Heart right ventricle (tissue), 16 donors: Measurements from ENCODE around the gene CIPC. TPM values are rescaled to one million over a fixed set of nuclear protein-coding genes. Genes with fewer than 3 reads are reported as not detected.

Experiments
- ATAC-seq, 8 donors: fragments of 200-7000 bp; cut with Tn5 transposase; one replicate each; pipeline ENCODE4 v1.9.1; 2020; ENCODE audit warnings: mild to moderate bottlenecking in 8 of 8, moderate library complexity in 8 of 8, moderate number of reproducible peaks in 1 of 8
- DNase-seq, 2 donors: peaks; one replicate each; pipeline ENCODE4 v3.0.0-alpha.2; 2020
- H3K27ac ChIP-seq, 10 donors: fragments of 200-600 bp; sonication (generic) in 2 of 10; one replicate each; pipeline versions ENCODE4 v1.5.0 to v1.8.0; 2020 to 2022; ENCODE audit warnings: mild to moderate bottlenecking in 3 of 10
- H3K27me3 ChIP-seq, 7 donors: fragments of 200-600 bp; one replicate each; pipeline ENCODE4 v1.8.0; 2021 to 2022; ENCODE audit warnings: mild to moderate bottlenecking in 2 of 7
- H3K36me3 ChIP-seq, 9 donors: fragments of 200-600 bp; sonication (generic) in 1 of 9; one replicate each; pipeline versions ENCODE4 v1.5.0 to v1.8.0; 2020 to 2022; ENCODE audit warnings: mild to moderate bottlenecking in 2 of 9
- H3K4me1 ChIP-seq, 9 donors: fragments of 200-600 bp; sonication (generic) in 1 of 9; one replicate each; pipeline versions ENCODE4 v1.5.0 to v1.8.0; 2020 to 2022; ENCODE audit warnings: mild to moderate bottlenecking in 4 of 9
- H3K4me3 ChIP-seq, 10 donors: fragments of 200-600 bp; sonication (generic) in 2 of 10; one replicate each; pipeline versions ENCODE4 v1.5.0 to v1.8.0; 2020 to 2022; ENCODE audit warnings: mild to moderate bottlenecking in 7 of 10, moderate library complexity in 2 of 10
- H3K9me3 ChIP-seq, 11 donors: fragments of 200-600 bp in 10 of 11; sonication (generic) in 2 of 11; one replicate each; pipeline versions ENCODE4 v1.5.0 to v1.8.0; 2013 to 2022; ENCODE audit warnings: mild to moderate bottlenecking in 2 of 11, control low read depth in 1 of 11, moderate library complexity in 1 of 11
- CTCF ChIP-seq, 9 donors: fragments of 200-600 bp; sonication (generic) in 2 of 9; IDR thresholded peaks; one replicate each; pipeline versions ENCODE4 v1.5.0 to v1.8.0; 2021 to 2022; ENCODE audit warnings: antibody characterized with exemption in 9 of 9, mild to moderate bottlenecking in 5 of 9, moderate library complexity in 1 of 9
- WGBS, 2 donors: extraction: QIAGEN DNeasy Blood & Tissue Kit; methylation state at CpG; one replicate each; pipeline ENCODE4 v1.1.7; 2013; ENCODE audit warnings: inconsistent platforms in 1 of 2; 5-methylcytosine and 5-hydroxymethylcytosine counted together
- intact Hi-C, 10 donors: fragments of 100-400 bp; cut with DNase I; formaldehyde crosslinking; loops; one replicate each; pipeline versions ENCODE4 v1.11.1 to v1.14.2; 2022
- polyA plus RNA-seq, 2 donors: library from polyadenylated mRNA; stranded (reverse); fragments of 200-250 nt; gene quantifications; one replicate each; pipeline ENCODE4 v1.2.3, GENCODE V29; 2013
- total RNA-seq, 10 donors: library from RNA; stranded (reverse); fragmentation: NEBNext Ultra II Directional in 3 of 10; extraction: Animal tissue kit (Norgen Biotek cat#: 25700) in 3 of 10; gene quantifications; one replicate each; pipeline versions ENCODE4 v1.2.1 to v1.2.4, GENCODE V29; 2021 to 2023
- donor health status: Arrhythmogenic right ventricular cardiomyopathy.
- donor health status: ischemic (EF 13 %, LVEDD 7.1; RV severe dilation, severe dysfunction).
- donor health status: healthy with polysubstance abuse.
- donor health status: DM: no; HTN: yes; CAD: no.
- donor health status: DM: no; HTN: no; CAD: no.
- donor health status: ischemic (EF 25% LVEDD 6.9; RV normal size, moderate dysfunction).
- donor health status: ischemic (EF 25% LVEDD 5.7; RV mildly dilated, moderate dysfunction).
- donor health status: healthy.
- donor health status: DM: yes; HTN: yes; CAD: no.
- donor health status: Ischemic cardiomyopathy.
- donor health status: ischemic (EF 35%, LVEDD 5.7; RV mildly dilated, moderate dysfunction).
- donor health status: nonischemic (EF 11% LVEDD 7.7; RV severe dilation, severe dysfunction).
- donor health status: DM: yes; HTN: yes; CAD: no.
- donor health status: PGD.
- donor health status: ischemic (EF 29% LVEDD 5.4; RV normal size, mild dysfunction).
- donor health status: nonischemic (EF 23%, LVEDD 6.1; RV moderate dilation, normal function).

CIPC gene
- total and polyA plus RNA-seq, 12 donors: 9.4 to 93.8 (median 62.5) TPM

DNA sequence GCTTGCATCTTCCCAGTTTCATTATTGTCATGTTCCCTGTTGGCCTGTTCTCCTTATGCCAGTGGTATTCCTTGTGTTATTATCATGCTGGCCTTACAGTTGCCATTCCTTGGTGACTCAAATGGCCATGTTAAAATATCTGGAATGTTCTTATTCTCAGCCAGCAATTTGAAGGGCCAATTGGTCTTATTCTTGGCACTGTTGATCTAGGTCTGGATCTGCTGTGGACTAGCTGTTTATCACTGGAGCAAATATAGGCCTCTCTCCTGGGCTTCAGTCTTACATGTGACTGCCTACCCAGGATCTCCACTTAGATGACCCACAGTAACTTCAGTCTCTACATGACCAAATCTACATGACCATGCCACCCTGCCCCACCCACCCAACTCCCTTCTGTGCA lies 5.4 kb downstream of the CIPC start:
- peaks cover 3 to 98% (median 81%) of the 10 kb centered on the region in 9 donors for H3K4me1 ChIP-seq
- intact Hi-C loops: loop anchor here in 1 of 10 donors (10.0 kb wide), 1 partner anchor 211 kb away; no protein-coding TSS in a partner anchor

GRCh38 chr14:77103951-77104350 lies 5.9 kb downstream of the CIPC start:
- peaks cover 3 to 98% (median 77%) of the 10 kb centered on the region in 9 donors for H3K4me1 ChIP-seq
- WGBS, 2 donors: 78 to 81% methylated on average over 6 of the region's 6 CpGs

More for the DNA sequence above, 5.4 kb downstream of the CIPC start:
- peak overlapping the region in 7 of 10 donors; percentile 53 to 99 (median 77) for H3K27ac ChIP-seq
- no peaks in the 10 kb centered on the region for H3K9me3 ChIP-seq
- H3K4me3 ChIP-seq: no peak overlapping the region
- TF ChIP-seq CTCF (IDR thresholded peaks at IDR 0.05): no peak
- ATAC-seq (no peak), DNase-seq (no peak)
- no peaks in the 10 kb centered on the region for H3K27me3 ChIP-seq
- H3K36me3 ChIP-seq: peaks cover 0 to 32% (median 7%) of the 10 kb centered on the region in 9 donors

GRCh38 chr14:77104393-77104792 lies 6.3 kb downstream of the CIPC start:
- DNase-seq (no peak), ATAC-seq (peak in 3 of 8 donors; percentile 12 to 52 (median 43))
- Histone ChIP-seq H3K4me1 (peaks cover 3 to 96% (median 72%) of the 10 kb centered on the region in 9 donors), H3K27ac (peak overlapping the region in 8 of 10 donors; percentile 4 to 99 (median 77)), H3K9me3 (no peaks in the 10 kb centered on the region), H3K4me3 (no peak overlapping the region), H3K36me3 (peaks cover 0 to 42% (median 13%) of the 10 kb centered on the region in 9 donors), H3K27me3 (no peaks in the 10 kb centered on the region)
- intact Hi-C loops: loop anchor here in 1 of 10 donors (10.0 kb wide), 1 partner anchor 210 kb away; no protein-coding TSS in a partner anchor
- TF ChIP-seq CTCF (IDR thresholded peaks at IDR 0.05): no peak
- WGBS, 2 donors: 69 to 72% methylated on average over 3 of the region's 3 CpGs

More at GRCh38 chr14:77103951-77104350, 5.9 kb downstream of the CIPC start:
- peak overlapping the region in 7 of 10 donors; percentile 53 to 99 (median 77) for H3K27ac ChIP-seq
- H3K4me3 ChIP-seq: no peak overlapping the region
- no peaks in the 10 kb centered on the region for H3K9me3 ChIP-seq
- H3K27me3 ChIP-seq: no peaks in the 10 kb centered on the region
- DNase-seq: no peak
- no peak for TF ChIP-seq CTCF (IDR thresholded peaks at IDR 0.05)
- intact Hi-C loops: loop anchor here in 1 of 10 donors (10.0 kb wide), 1 partner anchor 211 kb away; no protein-coding TSS in a partner anchor
- ATAC-seq: no peak
- peaks cover 0 to 37% (median 11%) of the 10 kb centered on the region in 9 donors for H3K36me3 ChIP-seq

GRCh38 chr14:77105145-77105939 lies 7.3 kb downstream of the CIPC start:
- Histone ChIP-seq H3K4me3 (no peak overlapping the region), H3K9me3 (no peaks in the 10 kb centered on the region), H3K4me1 (peaks cover 5 to 96% (median 67%) of the 10 kb centered on the region in 9 donors), H3K27me3 (no peaks in the 10 kb centered on the region), H3K27ac (peak overlapping the region in 9 of 10 donors; percentile 4 to 99 (median 77)), H3K36me3 (peaks cover 0 to 51% (median 18%) of the 10 kb centered on the region in 9 donors)
- intact Hi-C loops: loop anchor here in 1 of 10 donors (10.0 kb wide), 1 partner anchor 209 kb away; no protein-coding TSS in a partner anchor
- ATAC-seq (peak in 3 of 8 donors; percentile 9 to 33 (median 23)), DNase-seq (no peak)
- TF ChIP-seq CTCF (IDR thresholded peaks at IDR 0.05): no peak
- 55% methylated on average over 6 of the region's 6 CpGs for WGBS, 2 donors
